Lower leg skin (tissue), 3 donors: Measurements from ENCODE around the gene PRSS1.

ENCODE experiments used
- POLR2A ChIP-seq, 2 donors: fragments of 450-650 bp; IDR thresholded peaks; one replicate each; pipeline ENCODE4 v1.6.1; 2016 to 2017; ENCODE audit warnings: antibody characterized with exemption in 2 of 2, mild to moderate bottlenecking in 1 of 2, moderate library complexity in 1 of 2
- TF ChIP-seq, protein P1 (sequence below), 3 donors: fragments of 450-650 bp; IDR thresholded peaks; one replicate each; pipeline ENCODE4 v1.5.1; 2016; ENCODE audit warnings: antibody characterized with exemption in 3 of 3, mild to moderate bottlenecking in 3 of 3, moderate library complexity in 2 of 3

DNA sequence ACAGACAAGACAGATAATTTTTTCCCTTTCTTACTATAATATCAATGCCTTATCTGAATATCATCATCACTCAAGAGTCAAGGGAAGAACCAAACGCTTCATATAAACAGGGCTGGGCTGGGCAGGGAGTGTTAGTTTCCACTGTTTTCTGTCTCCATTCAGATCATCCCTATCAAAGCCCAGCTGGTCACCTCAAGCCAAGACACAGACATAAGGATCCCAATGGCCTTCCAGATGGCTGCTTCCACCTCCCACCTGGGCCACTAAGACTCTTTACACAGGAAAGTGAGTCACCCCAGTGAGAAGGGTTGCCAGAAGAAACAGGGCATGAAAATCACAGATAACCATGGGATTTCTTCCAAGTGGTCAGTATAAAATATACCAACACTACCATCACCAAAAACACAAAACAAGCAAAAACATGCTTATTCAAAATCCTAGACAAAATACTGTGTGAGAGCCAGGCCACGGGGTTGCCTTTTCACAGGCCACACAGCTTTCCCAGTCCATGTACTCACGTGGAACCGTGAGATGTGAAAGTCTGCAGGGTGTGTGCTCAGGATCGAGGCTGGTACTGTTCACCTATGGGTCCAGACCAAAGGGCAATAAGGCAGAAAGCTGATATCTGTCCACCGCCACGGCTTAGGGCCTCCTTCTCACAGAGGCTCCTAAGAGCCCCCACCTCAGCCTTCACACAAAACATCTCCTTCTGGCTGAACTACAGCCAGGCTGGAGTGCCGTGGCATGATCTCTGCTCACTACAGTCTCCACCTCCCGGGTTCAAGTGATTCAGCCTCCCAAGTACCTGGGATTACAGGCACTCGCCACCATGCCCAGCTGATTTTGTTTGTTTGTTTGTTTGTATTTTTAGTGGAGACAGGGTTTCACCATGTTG lies 5.7 kb downstream of the PRSS1 start:
- TF ChIP-seq, protein P1, sequence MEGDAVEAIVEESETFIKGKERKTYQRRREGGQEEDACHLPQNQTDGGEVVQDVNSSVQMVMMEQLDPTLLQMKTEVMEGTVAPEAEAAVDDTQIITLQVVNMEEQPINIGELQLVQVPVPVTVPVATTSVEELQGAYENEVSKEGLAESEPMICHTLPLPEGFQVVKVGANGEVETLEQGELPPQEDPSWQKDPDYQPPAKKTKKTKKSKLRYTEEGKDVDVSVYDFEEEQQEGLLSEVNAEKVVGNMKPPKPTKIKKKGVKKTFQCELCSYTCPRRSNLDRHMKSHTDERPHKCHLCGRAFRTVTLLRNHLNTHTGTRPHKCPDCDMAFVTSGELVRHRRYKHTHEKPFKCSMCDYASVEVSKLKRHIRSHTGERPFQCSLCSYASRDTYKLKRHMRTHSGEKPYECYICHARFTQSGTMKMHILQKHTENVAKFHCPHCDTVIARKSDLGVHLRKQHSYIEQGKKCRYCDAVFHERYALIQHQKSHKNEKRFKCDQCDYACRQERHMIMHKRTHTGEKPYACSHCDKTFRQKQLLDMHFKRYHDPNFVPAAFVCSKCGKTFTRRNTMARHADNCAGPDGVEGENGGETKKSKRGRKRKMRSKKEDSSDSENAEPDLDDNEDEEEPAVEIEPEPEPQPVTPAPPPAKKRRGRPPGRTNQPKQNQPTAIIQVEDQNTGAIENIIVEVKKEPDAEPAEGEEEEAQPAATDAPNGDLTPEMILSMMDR (IDR thresholded peaks at IDR 0.05), result no peak
- TF ChIP-seq POLR2A (IDR thresholded peaks at IDR 0.05), result no peak
